GM21737 (cell line): Measurements from ENCODE around the gene HOXB3.

ENCODE experiments used
- ATAC-seq: cut with Tn5 transposase; IDR thresholded peaks from one replicate; pipeline ENCODE4 v1.9.1; 2021; ENCODE audit warnings: mild to moderate bottlenecking, moderate library complexity; ENCODE audit not compliant: unreplicated experiment

Gene HOXB3

DNA sequence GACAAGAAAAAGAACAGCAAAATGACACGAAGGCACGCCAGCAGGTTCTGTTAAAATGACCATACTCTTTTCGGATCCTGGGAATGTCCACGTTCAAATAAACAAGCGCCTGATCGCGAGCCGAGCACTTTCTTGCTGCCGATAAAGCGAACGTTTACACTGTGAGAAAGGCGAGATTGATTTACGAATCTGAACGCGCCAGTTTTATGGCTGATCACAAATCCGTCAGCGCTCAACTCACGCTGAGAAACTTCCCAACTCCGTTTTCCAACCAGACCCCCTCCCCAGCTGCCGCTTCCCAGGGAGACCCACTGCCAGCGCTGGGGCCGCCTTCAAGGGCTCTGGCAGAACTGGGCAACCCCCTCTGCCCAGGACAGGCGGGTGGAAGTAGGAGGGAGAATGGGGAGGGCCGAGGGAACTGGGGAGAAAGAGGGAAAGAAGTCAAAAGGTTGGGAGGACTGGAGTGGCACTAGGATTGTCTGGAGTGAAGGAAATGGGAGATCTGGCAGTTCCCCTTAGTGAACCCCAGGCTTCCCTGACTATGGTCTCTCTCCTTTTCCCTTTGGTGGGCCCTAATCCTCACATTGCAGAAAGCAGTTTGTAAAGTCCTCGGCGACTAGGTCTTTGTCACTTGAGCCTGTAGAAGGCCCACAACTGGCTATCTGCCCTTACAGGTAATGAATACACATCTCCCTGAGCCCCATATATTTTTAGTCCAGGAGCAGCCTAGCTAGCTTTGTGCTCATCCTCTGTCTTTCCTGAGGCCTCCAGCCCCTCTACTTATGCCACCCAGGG is 18.8 kb downstream of the HOXB3 start:
- no peak for ATAC-seq

DNA sequence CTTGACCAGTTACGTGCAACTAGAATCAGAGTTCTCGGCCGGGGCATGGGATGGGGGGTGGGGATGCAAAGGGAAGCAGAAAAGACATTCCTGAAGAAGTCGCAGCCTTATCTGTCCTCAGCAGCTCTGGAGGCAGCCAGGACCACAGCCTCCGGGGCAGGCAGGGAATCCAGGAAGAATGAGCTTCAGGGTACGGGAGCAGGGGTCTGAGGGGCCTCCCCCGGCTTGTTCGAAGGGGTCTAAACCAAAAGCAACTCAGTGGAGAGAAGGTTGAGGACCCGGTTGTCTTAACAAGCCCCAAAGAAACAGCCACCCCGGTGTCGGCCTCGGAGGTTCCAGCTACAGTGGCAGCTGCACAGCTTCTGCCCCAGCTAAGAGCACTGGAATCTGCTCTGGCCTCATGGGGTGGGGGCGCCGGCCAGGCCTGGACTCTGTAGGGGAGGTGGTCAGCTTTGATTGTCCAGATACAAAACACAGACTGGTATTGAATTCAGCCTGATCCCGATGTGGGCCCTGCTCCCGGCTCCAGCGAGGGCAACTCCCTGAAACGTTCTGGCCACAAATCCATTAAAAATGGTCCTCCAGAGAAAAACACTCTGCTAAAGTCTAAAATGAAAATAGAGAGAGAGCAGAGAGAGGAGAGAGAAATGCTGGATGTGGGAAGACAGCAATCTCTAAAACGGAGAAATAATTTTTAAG is 19.6 kb downstream of the HOXB3 start:
- ATAC-seq, result no peak

DNA sequence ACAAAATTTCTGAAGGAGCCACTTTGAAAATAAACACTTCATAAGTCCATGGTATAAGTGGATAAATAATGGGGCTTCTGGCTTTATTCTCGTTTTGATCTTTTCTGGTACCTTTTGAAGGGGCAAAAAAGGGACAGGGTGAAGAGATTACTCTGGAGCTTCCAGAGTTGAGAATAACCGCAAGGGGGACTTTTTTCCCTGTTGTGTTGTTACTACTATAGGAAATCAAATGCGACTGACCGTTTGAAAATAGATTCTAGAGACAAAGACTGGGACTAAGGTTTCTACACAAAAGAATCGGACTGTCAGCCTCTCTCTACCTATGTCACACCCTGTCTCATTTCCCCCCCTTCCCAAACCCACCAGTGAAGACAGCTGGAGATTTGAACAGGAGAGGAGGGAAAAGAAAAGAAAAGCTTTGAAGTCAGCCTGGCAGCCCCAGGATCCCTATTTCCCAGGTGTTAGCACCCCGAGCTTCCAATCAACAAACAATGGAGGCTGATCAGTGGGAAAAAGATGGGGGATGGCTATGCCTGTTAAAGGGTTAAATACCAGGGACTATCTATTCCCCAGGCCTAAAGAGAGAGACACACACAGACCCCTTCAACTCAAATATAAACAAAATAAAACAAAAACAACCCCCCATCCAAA is 20.2 kb downstream of the HOXB3 start:
- no peak for ATAC-seq

- no peak for ATAC-seq
These were observed 20.8 kb downstream of the HOXB3 start for GRCh38 chr17:48569240-48569582.

- ATAC-seq, result no peak
These were observed 21.4 kb downstream of the HOXB3 start for GRCh38 chr17:48568499-48569239.

GRCh38 chr17:48567646-48568354 is 22.2 kb downstream of the HOXB3 start:
- ATAC-seq, result no peak

DNA sequence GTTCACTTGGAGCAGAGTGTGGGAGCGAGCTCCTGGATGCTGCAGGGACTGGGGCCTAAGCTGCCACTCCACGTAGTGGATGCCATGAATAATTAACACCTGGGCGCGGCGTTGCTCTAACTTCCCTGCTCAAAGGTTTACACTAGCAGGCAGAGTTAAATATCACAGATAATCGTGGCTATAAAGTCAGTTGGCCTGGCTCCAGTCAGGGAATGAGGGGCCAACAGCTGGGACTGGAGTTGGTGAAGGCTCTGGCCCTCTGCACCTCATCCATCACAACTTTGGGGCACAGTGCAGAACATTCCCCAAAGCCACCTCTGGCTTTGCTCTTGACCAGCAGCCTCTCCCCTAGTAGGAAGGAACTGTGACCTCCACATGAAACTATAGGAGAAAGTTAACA is 22.8 kb downstream of the HOXB3 start:
- no peak for ATAC-seq

DNA sequence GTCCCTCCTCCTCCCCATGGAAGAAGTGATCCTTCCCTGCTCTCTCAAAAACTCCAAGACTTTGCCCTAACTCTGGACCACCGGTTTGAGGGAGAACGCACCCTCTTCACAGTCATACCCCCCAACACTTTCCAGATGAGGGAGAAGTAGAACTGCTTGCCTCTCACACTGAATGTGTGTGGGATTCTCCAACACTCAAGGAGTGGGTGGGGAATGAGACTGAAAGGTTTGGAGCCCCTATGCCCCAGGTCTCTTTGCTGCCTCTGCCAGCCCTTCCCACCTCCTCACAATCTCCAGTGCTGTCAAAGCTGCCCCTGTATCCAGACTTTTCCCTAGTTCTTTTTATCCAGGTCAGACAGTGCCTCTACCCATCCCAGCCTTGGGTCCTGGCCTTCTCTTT is 23.3 kb downstream of the HOXB3 start:
- ATAC-seq, result no peak

GRCh38 chr17:48565925-48566710 is 23.9 kb downstream of the HOXB3 start:
- ATAC-seq, result no peak

GRCh38 chr17:48565022-48565554 is 25.0 kb downstream of the HOXB3 start:
- no peak for ATAC-seq

DNA sequence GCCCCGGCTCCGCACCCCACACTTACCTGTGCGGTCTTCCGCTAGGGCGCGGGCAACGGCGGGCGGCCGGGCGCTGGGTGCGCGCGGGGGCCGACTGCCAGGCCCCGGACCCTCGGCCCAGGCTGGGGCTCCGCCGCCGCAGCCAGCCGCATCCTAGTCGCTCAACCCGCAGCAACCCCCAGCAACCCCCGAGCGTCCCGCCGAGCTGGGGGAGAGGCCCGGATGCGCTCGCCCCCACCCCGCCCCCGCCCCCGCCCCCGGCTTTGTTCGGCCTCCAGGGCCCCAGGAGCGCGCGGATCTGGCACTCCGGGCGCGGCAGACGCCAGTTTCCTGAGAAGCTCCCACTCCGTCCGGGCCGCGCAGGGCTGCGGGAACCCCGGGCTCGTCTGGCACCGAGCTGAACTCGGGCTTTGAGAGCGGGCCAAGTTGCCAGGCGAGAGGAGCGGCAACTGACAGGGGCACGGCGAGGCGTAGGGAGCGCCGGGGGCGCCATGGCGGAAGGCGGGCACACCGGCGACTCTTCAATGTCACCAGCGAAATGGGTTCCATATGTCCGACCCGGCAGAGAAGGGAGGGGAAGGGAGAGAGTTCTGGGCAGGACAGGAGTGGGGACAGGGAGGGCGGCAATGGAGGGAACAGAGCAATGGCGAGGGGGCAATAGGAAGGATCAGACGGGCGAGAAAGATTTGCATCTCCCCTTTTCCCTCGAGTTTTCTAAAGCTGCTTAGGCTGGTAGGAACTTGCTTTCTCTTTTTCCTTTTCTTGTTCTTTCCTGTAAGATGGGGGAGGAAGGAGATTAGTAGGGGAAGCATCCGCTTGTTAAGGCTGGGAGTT is 25.6 kb downstream of the HOXB3 start:
- ATAC-seq, result no peak

DNA sequence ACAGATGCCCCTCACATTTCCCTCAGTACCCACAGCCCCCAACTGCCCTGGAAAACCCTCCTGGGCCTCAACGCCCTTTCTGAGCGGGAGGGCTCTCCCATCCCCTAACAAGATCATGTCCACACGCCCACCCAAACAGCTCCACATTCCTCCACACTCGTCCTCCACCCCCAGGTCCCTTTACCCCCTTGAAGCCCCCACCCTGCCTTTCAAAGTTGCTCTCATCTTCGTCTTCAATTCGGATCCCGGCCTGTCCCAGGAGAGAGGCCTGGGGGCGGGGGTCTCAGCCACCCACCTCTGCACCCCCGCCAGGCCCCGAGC is 26.2 kb downstream of the HOXB3 start:
- no peak for ATAC-seq

GRCh38 chr17:48563385-48563838 is 26.6 kb downstream of the HOXB3 start:
- ATAC-seq, result no peak

DNA sequence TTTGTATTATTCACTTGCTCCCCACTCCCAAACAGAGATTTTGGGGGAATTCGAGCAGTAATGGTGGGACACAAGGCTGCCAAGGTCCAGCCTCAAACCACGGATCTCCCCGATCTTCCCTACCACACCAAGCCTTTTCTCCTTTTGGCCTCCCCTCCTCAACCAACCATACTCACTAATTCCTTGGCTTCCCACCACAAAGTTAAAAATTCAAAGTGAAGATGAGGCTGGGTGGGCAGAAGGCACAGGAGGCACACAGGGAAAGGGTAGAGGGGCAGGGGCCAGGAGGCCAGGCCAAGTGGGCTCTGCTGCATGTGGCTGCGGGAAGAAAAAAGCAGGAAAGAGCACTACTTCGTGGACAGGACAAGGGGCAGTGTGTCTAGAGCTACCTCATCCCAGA is 27.1 kb downstream of the HOXB3 start:
- no peak for ATAC-seq

DNA sequence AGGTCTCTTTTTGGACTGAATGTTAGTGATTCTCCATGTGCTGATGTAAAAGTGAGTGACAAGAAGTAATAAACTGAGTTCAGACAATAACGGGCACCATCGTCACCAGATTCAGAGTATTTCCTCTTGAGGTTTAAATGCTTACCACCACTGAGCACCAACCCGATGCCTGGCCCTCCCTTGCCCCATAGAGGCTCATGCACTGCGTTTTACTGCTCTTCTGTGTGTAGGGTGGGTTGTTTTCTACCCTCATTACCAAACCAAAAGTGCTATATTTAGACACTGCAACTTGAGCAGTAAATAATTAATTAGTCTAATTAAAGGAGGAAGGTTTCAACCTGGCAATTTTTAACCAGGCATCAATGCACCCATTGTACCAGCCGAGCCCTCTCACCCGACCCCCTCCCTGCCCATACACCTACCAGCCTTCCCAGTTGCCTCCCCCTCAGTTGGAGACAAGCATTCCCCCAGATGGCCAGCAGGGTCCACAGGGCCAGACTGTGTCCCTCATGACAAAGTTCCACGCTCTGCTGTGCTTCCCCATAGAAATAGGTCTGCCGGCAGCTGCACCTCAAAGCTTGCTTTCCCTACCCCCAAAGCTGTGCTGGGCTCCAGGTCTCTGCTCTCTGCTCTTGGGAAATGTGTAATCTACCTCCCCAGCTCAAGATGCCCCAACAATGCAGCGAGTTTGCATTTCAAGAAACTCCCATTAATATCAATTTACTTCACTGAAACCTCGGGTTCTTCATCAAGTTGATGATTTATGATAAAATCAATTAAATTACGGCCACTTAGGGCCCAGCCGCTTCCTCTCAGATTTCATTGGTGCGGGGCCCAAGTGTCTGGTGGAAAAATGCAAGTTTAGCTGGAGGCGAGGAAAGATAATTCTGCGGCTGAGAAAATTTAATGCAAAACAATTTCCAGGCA is 27.9 kb downstream of the HOXB3 start:
- peak; percentile 54 for ATAC-seq

DNA sequence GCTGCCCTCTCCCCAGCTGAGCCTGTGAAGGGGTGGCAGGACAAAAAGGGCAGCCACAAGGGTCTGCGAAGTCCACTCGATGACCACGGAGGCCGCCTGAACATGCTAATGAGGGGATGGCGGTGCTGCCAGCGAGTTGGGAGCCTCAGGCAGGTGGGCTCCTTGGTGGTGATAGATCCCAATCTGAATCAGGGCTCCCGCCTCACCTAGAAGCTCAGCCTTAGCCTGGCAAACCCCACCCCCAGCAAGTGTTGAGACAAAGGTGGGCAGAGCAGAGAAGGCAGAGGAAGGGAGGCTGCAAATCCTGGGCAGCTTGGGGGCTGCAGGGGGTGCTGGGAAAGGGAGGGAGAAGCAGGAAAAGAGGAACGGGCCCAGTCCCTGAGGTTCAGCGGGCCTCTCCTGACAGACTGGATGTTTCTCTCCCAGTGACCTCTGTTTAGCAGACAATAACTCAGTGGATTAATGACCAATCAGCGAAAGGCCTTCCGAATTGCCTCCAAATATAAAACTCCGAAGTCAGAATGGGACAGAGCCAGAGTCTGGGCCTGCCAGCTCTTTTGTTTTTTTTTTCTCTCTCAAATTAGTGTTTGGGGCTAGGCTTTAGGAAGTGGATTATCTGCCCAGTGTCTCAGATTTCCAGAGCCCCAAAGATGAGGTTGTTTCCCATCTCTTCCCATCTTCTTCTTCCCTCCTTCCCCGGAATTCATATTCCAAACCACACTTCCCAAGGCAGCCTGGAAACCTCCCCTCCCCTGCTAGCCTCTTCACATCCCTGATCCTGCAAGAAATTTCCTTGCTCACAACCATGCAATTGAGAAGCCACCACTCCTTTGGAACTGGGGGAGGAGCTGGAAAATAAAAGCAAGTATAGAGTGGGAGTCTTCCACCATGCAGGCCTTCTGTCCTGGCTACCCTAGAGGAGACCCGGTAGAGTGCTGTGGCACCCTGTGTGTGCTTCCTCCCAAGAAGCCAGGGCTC is 29.9 kb downstream of the HOXB3 start:
- ATAC-seq, result no peak
